GM12873 (cell line): Measurements from ENCODE around the gene RPTN.

ENCODE experiments used
- CTCF ChIP-seq: IDR thresholded peaks from 2 replicates; pipeline ENCODE4 v1.5.1; 2012; ENCODE audit warnings: low read depth, mild to moderate bottlenecking, moderate library complexity, low read length, control low read depth; ENCODE audit not compliant: insufficient read depth; ENCODE audit errors: missing control alignments

Gene RPTN

GRCh38 chr1:152109231-152109997 lies 49.6 kb downstream of the RPTN start:
- TF ChIP-seq CTCF, result no peak

- no peak for TF ChIP-seq CTCF
These were observed 50.2 kb downstream of the RPTN start for GRCh38 chr1:152108882-152109222.

GRCh38 chr1:152107984-152108881 lies 50.8 kb downstream of the RPTN start:
- TF ChIP-seq CTCF, result no peak

- no peak for TF ChIP-seq CTCF
These were observed 51.7 kb downstream of the RPTN start for GRCh38 chr1:152107031-152107983.

- TF ChIP-seq CTCF, result no peak
These were observed 54.2 kb downstream of the RPTN start for GRCh38 chr1:152104854-152105253.
